HG03097 (cell line): ENCODE measurements around the gene SLC38A2.

Source experiments
- ATAC-seq: cut with Tn5 transposase; IDR thresholded peaks from one replicate; pipeline ENCODE4 v1.9.1; 2021; ENCODE audit not compliant: unreplicated experiment, low FRiP score

SLC38A2 gene

DNA sequence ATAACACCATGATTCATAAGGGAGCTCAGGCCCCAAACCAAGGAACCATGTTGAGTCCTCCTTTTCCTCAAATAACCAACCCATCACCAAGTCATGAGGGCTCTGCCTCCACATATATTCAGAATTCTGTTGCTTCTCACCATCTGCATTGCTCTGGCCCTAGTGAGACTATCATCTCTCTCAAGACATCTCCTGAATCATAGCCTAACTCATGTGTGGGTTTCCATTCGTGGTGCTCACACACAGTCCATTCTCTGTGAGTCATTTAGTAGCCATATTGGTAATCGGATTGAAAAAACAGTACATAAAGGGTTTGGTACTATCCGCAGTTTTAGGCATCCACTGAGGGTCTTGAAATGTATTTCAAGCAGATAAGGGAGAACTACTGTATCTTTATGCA lies 5.1 kb upstream of the SLC38A2 start:
- ATAC-seq: no peak

DNA sequence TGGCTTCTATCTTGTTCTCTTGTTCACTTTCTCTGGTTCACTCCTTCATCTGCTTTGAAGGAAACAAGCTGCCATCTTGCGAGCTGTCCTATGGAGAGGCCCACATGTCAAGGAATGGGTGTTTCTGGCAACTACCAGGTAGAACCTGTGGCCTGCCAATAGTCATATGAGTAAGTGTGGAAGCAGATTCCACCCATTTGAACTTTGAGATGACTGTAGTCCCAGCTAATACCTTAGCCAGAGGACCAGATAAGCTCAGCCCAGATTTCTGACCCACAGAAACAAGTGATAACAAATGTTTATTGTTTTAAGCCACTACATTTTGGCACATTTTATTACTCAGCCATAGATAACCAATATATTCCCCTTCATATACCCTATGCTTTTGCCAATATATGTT lies 4.0 kb upstream of the SLC38A2 start:
- ATAC-seq: no peak

DNA sequence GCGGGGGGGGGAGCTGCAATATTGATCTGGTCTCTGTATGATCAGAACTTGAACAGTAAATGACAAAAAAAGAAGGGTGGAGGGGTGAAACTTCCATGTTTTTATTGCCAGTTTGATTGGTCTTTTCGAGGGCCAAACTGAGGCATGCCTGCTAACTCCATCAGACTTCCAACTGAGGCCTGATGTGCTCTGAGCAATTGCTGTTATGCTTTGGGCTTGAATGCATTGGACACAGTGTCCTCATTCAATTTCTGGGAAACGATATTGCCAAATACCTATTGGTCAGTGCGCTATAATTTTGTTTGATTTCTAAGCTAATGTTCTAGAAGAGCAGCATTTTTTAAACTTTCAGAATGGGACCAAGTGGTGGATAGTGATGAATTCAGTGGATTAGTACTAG lies 2.1 kb upstream of the SLC38A2 start:
- no peak for ATAC-seq

- ATAC-seq: no peak
Measured at GRCh38 chr12:46374310-46374709, 1.7 kb upstream of the SLC38A2 start.

- no peak for ATAC-seq
Measured at GRCh38 chr12:46373301-46374296, 1.0 kb upstream of the SLC38A2 start.

GRCh38 chr12:46371718-46372543 lies 642 bp downstream of the SLC38A2 start:
- ATAC-seq: peak; percentile 11

DNA sequence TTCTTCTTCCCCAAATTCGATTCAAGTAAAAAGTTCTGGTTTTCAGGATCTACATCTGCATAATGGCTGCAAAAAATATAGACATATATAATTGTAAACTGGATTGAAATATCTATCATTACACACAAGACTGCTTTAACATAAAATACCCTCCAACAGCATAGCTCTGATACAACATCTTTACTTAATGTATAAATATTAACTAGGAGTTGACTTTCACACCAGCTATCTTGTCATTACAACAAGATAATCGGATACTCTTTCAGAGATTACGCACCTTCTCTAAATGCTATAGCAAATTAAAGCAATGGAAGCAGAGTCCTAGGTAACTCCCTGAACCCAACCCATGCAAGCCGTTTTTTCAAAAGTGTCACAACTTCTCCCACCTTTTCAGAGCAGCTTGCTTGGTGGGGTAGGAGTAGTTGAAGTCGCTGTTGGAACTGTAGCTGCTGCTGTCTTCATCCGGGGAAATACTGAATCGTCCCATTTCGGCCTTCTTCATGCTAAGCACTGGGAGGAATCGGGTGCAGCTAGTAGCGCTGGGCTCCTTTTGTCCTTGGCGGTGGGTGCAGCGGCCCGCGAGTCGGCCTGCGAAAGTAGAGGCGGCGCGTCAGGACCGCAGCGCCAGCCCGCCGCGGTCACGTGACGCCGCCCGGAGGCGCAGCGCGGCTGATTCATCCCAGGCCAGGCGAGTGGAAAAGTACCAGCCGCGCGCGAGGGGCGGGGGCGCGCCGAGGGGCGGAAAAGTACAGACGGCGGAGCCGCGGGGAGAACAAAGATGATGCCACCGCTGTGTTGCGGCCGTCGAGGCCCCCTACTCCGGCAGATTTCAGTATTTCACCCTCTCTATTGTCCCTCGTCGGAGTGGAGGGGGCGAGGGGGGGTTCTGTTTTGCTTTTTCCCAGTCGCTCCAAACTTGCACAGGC lies 1.5 kb downstream of the SLC38A2 start:
- ATAC-seq: peak; percentile 41

- no peak for ATAC-seq
Measured at GRCh38 chr12:46370380-46370734, 2.2 kb downstream of the SLC38A2 start.

- ATAC-seq: no peak
Measured at GRCh38 chr12:46369474-46370379, 2.8 kb downstream of the SLC38A2 start.

DNA sequence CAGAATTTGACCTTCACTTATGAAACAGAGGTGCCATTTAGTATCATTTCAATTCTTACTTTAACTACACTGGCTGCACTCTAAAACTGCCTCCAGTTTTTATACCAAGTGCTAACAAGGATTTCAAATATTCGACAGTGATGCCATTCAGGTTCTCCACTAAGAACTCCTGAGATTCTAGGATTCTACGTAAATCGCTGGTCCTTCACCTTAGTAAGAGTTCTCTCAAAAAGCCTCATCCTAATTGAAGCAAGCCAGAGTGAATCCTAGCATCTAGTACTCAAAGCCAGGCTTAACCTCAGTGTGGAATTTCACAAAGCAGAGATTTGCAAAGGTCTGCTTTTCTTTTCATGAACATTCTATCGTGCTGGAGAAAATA lies 3.5 kb downstream of the SLC38A2 start:
- ATAC-seq: no peak

DNA sequence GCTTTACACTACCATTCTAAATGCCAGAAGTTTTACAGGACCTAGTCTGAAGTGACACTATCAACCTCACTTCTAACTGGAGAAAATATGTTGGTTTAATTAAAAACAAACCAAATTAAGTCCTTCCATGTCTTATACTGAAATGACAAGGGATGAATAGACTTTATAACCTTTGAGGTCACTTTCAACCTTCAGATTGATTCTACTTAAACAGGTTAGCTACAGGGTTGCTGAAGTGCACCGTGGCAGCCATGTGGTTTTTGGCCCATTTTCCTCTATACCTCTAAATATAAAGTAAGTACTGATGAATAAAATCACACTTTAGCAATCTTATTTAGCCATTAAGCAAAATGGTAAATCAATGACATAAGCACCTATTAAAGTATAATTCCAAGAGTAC lies 3.9 kb downstream of the SLC38A2 start:
- no peak for ATAC-seq

GRCh38 chr12:46368138-46368537 lies 4.4 kb downstream of the SLC38A2 start:
- no peak for ATAC-seq

- no peak for ATAC-seq
Measured at GRCh38 chr12:46367351-46368029, 5.1 kb downstream of the SLC38A2 start.

- ATAC-seq: no peak
Measured at GRCh38 chr12:46366771-46367170, 5.8 kb downstream of the SLC38A2 start.

GRCh38 chr12:46365951-46366379 lies 6.6 kb downstream of the SLC38A2 start:
- ATAC-seq: no peak

GRCh38 chr12:46364777-46365580 lies 7.6 kb downstream of the SLC38A2 start:
- ATAC-seq: no peak

DNA sequence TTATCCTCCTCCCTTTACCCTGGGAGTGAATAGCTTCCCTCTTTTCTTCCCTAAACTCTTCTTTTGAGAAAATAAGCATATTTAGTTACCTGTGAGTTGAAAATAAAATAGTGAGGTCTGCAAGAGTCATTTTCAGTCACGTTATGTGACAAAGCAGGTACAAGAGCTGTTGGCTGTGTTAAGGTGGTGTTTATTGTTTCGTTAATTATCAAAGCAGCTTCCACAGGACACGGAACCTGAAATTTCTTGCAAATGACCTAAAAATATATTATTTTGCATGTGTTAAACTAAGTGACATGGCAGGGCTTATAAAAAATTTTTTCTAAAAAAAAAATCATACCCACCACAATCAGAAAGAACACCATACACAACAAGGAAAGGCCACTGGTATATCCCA lies 8.3 kb downstream of the SLC38A2 start:
- ATAC-seq: no peak
